DND-41 (cell line): ENCODE measurements around the gene FBLN1.

Experiments used
- CTCF ChIP-seq: IDR thresholded peaks from 2 replicates; pipeline ENCODE4 v1.5.1; 2012; ENCODE audit warnings: borderline replicate concordance, low read length, moderate library complexity, mild to moderate bottlenecking; ENCODE audit not compliant: poor library complexity, severe bottlenecking; ENCODE audit errors: extremely low read depth
- EZH2 ChIP-seq: IDR thresholded peaks from 3 replicates; pipeline ENCODE4 v1.6.1; 2012; ENCODE audit warnings: borderline replicate concordance, low read depth, mild to moderate bottlenecking, moderate library complexity, low read length, inconsistent platforms; ENCODE audit not compliant: severe bottlenecking

DNA sequence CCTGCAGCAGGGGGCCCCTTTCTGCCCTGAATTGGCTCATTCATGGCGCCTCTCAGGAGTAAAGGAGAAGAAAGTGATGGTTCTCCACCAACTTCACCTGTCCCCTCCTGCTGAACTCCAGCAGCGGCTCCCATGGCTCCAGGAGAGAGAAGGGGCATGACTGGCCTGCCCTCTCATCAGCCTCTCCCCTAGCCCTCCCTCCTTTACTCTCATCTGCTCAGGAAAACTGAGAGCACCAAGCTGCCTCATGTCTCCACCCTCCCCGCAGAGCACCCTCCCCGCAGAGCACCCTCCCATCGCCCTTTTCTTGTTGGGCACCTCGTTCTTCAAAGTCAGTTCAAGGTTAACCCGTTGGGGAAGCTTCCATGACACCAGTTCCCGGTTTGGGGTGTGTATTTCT, 86.9 kb downstream of the FBLN1 start:
- no peak for TF ChIP-seq EZH2
- TF ChIP-seq CTCF: no peak
